K562 treated with DMSO at 1 percent for 24 hours (cell line): ENCODE data around the gene REG3G. TPM values are rescaled to one million over a fixed set of nuclear protein-coding genes. Genes with fewer than 3 reads are reported as not detected.

Experiments
- total RNA-seq: library from RNA; unstranded; fragments of 300-600 nt; gene quantifications from 2 replicates; pipeline ENCODE4 v1.2.3, GENCODE V29; 2022; ENCODE audit warnings: low read depth; ENCODE audit not compliant: insufficient read depth

Gene REG3G
- 0.58 TPM in 1 of 2 replicates, not detected in the other for total RNA-seq

DNA sequence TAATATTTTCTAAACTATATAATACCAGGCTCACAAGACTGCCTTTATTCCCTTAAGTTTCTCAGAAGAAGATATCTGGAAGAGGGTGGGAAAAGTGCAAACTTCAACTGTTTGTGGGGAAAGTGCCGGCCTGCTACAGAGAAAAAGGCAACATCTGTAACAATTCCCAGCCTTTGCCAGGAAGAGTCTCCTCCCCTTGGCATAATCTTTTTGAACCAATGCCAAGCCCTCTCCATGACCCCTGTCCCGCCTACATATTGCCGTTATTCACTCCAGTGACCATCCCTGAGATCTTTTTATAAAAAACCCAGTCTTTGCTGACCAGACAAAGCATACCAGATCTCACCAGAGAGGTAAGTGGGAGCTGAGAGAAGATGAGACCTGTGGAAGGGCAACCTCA lies at the start of gene REG3G:
Gene REG3G (plus strand): TSS at position 282 of the 400 bp plus-strand sequence. CDS start 392 bp downstream, outside the sequence.

Other genes with a start within 250 kb of the REG3G start
- not detected in 2 replicates for gene REG1B, start 62.3 kb downstream of the REG3G start, total RNA-seq
- gene REG1A, start 94.8 kb downstream of the REG3G start, total RNA-seq: not detected in 2 replicates
- gene REG3A, start 134.1 kb downstream of the REG3G start, total RNA-seq: not detected in 2 replicates